Measurements from ENCODE around the gene PPP4R1. TPM values are rescaled to one million over a fixed set of nuclear protein-coding genes. Genes with fewer than 3 reads are reported as not detected.

PPP4R1 gene
- total and polyA plus RNA-seq, 2 of the 4 experiments (the other 2 are of a cell fraction): 80.6 to 123 TPM

GRCh38 chr18:9535430-9535991, 78.8 kb downstream of the PPP4R1 start:
- Histone ChIP-seq H2AFZ (replicated peaks; ENCODE audit: low read length, poor library complexity) (peak overlapping the region; percentile 54), H3K9ac (ENCODE audit: low read depth, low read length) (no peak overlapping the region), H3K4me1 (ENCODE audit: control insufficient read depth, insufficient read depth, low read length) (peaks cover 35% of the 10 kb centered on the region), H3K56ac (ENCODE audit: extremely low read depth, insufficient read depth, low read length) (no peak overlapping the region), H3K9me1 (ENCODE audit: insufficient read depth, low read length) (peaks cover 25% of the 10 kb centered on the region), H2BK120ac (ENCODE audit: low read depth, low read length) (peak overlapping the region; percentile 73), H3K36me3 (ENCODE audit: control insufficient read depth, insufficient read depth, low read length) (peaks cover 41% of the 10 kb centered on the region), H2BK20ac (ENCODE audit: low read depth, low read length) (peak overlapping the region; percentile 67; the same call in 1 of the 2 replicates), H3K27ac (ENCODE audit: insufficient read depth, low read length) (peak overlapping the region; percentile 62), H2AK9ac (replicated peaks; ENCODE audit: low read depth, low read length, poor library complexity) (peak overlapping the region; percentile 66), H3K4ac (ENCODE audit: low read depth, low read length) (peak overlapping the region; percentile 78), H3K14ac (replicated peaks; ENCODE audit: low read depth, low read length) (0 out of 2 replicates have a peak overlapping the region, but pooled peaks have one; percentile 51), H3K4me2 (ENCODE audit: low read depth, low read length) (peak overlapping the region; percentile 9; the same call in 1 of the 2 replicates), H3K9me3 (ENCODE audit: control insufficient read depth, insufficient read depth, low read length) (no peaks in the 10 kb centered on the region), H4K91ac (ENCODE audit: insufficient read depth, low read depth, low read length) (peak overlapping the region; percentile 82), H3K23ac (ENCODE audit: low read depth, low read length) (peak overlapping the region; percentile 46; the same call in 1 of the 2 replicates), H2BK15ac (ENCODE audit: low read depth, low read length) (peak overlapping the region; percentile 27; the same call in 1 of the 3 replicates), H3K27me3 (ENCODE audit: control insufficient read depth, insufficient read depth, low read length) (no peaks in the 10 kb centered on the region), H4K5ac (ENCODE audit: low read depth, low read length) (no peak overlapping the region), H3K4me3 (ENCODE audit: insufficient read depth, low read depth, low read length) (no peak overlapping the region), H2BK5ac (ENCODE audit: low read depth, low read length, poor library complexity, severe bottlenecking) (peak overlapping the region; percentile 73), H3K79me1 (ENCODE audit: low read depth in 1 of 2, low read length in 2 of 2) (peaks cover 12 to 34% of the 10 kb centered on the region in 2 experiments), H4K20me1 (ENCODE audit: insufficient read depth, low read length) (no peaks in the 10 kb centered on the region), H4K8ac (ENCODE audit: low read depth in 2 of 2, low read length in 2 of 2) (peak overlapping the region; percentile 1 to 44; a peak in 3 of 4 replicates), H3K18ac (ENCODE audit: low read depth, low read length) (no peak overlapping the region; the same call in 1 of the 2 replicates), H2AK5ac (ENCODE audit: low read depth, low read length) (peak overlapping the region; percentile 92)
- dilution Hi-C loops (cut with HindIII; ENCODE audit: low sequenced_read_pairs, unreplicated experiment) (no loop called here), intact Hi-C loops (cut with micrococcal nuclease) (no loop called here), in situ Hi-C loops (cut with MboI; ENCODE audit: low sequenced_read_pairs) (no loop called here)
- ChIA-PET POLR2A (ENCODE audit: unreplicated experiment) (no interaction called here), CTCF (no interaction called here)
- DNase-seq: peak; percentile 96
- 71% methylated on average over 22 of the region's 27 CpGs; no CpG with 5 or more reads in 1 of the 2 experiments for WGBS, 2 experiments (ENCODE audit: extremely low coverage in 2 of 2, insufficient read length in 1 of 2)
- BruUV-seq (replicated peaks): no TSS peak
- peak; percentile 75 for ATAC-seq (ENCODE audit: low read depth)
- TF ChIP-seq POLR2A (IDR thresholded peaks at IDR 0.05; ENCODE audit: low read depth, low read length) (no peak), USF2 (IDR thresholded peaks at IDR 0.05; ENCODE audit: low read depth, low read length) (peak; percentile 95), MAFK (IDR thresholded peaks at IDR 0.05; ENCODE audit: low read depth, low read length) (no peak), RCOR1 (IDR thresholded peaks at IDR 0.05; ENCODE audit: insufficient replicate concordance, low read length) (peak; percentile 60), FOS (IDR thresholded peaks at IDR 0.05; ENCODE audit: low read depth, low read length) (no peak), SMC3 (IDR thresholded peaks at IDR 0.05; ENCODE audit: low read depth, low read length) (no peak), CHD1 (IDR thresholded peaks at IDR 0.05; ENCODE audit: low read depth, low read length) (no peak), RAD21 (IDR thresholded peaks at IDR 0.05; ENCODE audit: low read length) (no peak), MXI1 (IDR thresholded peaks at IDR 0.05; ENCODE audit: borderline replicate concordance, low read depth, low read length) (peak; percentile 82; the same call in 1 of the 2 replicates), NFE2L2 (IDR thresholded peaks at IDR 0.05; ENCODE audit: low read depth, low read length) (no peak), BHLHE40 (IDR thresholded peaks at IDR 0.05; ENCODE audit: low read depth, low read length) (peak; percentile 85), CEBPB (IDR thresholded peaks at IDR 0.05; ENCODE audit: low read depth, low read length) (peak; percentile 96), RFX5 (IDR thresholded peaks at IDR 0.05; ENCODE audit: low read depth, low read length) (no peak)
- TF ChIP-seq, protein P1, sequence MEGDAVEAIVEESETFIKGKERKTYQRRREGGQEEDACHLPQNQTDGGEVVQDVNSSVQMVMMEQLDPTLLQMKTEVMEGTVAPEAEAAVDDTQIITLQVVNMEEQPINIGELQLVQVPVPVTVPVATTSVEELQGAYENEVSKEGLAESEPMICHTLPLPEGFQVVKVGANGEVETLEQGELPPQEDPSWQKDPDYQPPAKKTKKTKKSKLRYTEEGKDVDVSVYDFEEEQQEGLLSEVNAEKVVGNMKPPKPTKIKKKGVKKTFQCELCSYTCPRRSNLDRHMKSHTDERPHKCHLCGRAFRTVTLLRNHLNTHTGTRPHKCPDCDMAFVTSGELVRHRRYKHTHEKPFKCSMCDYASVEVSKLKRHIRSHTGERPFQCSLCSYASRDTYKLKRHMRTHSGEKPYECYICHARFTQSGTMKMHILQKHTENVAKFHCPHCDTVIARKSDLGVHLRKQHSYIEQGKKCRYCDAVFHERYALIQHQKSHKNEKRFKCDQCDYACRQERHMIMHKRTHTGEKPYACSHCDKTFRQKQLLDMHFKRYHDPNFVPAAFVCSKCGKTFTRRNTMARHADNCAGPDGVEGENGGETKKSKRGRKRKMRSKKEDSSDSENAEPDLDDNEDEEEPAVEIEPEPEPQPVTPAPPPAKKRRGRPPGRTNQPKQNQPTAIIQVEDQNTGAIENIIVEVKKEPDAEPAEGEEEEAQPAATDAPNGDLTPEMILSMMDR (conservative IDR thresholded peaks at IDR 0.05; ENCODE audit: low read depth, low read length): no peak
- TF ChIP-seq, protein P2, sequence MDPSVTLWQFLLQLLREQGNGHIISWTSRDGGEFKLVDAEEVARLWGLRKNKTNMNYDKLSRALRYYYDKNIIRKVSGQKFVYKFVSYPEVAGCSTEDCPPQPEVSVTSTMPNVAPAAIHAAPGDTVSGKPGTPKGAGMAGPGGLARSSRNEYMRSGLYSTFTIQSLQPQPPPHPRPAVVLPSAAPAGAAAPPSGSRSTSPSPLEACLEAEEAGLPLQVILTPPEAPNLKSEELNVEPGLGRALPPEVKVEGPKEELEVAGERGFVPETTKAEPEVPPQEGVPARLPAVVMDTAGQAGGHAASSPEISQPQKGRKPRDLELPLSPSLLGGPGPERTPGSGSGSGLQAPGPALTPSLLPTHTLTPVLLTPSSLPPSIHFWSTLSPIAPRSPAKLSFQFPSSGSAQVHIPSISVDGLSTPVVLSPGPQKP (IDR thresholded peaks at IDR 0.05; ENCODE audit: borderline replicate concordance, low read depth, low read length): no peak
